ELF-1 (cell line): Measurements from ENCODE around the gene MON2.

ENCODE experiments used
- DNase-seq: peaks from one replicate; pipeline ENCODE4 v3.0.0-alpha.2; 2016; ENCODE audit warnings: low read depth, low spot score

The MON2 gene

DNA sequence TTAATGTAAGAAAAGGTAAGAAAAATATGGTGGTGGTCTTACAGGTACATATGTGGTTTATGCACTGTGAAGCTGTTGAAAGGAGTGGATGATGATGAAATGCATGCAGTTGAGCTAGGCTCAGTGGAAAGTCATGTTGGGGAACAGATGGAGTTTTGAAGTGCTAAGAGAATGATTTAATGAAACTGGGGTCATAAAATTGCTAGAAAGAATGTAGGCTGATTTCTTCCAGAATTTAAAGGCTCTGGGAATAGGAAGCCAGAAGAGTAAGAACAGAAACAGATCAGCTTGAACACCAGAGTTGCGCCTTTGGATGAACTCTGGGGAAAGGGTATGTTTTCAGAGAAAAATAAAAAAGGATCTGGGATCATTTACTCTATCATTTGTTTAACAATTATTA lies 146.5 kb downstream of the MON2 start:
- DNase-seq, result no peak

DNA sequence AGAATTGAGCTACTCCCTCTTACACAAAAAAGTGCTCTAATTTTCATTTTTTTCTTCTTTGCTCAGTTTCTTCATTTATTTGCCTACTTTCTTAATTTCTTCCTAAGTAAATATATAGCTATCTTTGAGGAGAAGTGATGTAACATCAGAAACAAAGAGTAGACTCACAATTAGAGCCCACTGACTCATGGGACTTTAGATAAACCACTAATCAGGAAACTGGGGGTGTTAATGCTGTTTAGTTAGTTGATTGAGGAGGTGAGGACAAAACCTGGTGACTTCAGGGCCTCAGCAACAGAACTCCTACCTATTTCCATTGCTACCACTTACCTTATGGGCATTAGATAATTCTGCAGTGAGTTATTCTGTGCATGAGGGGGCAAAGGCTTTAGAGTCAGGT lies 151.7 kb downstream of the MON2 start:
- DNase-seq, result no peak

DNA sequence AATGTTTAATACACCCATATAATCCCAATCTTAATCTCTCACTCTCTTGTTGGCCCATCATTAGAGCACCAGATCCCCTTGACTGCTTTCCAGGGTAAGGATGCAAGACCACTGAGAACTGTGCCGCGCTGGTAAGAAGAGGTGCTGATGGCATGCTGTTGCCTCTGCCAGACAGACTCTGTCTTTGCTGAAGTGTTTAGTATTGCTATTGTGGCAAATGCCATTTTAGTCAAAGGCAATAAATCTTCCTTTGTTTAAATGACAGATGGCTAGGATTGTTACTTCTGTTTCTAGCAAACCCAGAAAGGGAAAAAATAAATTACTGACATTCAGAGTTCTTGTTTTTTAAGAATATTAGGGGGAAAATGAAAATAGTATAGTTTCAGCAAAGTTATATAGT lies 152.3 kb downstream of the MON2 start:
- DNase-seq, result no peak

DNA sequence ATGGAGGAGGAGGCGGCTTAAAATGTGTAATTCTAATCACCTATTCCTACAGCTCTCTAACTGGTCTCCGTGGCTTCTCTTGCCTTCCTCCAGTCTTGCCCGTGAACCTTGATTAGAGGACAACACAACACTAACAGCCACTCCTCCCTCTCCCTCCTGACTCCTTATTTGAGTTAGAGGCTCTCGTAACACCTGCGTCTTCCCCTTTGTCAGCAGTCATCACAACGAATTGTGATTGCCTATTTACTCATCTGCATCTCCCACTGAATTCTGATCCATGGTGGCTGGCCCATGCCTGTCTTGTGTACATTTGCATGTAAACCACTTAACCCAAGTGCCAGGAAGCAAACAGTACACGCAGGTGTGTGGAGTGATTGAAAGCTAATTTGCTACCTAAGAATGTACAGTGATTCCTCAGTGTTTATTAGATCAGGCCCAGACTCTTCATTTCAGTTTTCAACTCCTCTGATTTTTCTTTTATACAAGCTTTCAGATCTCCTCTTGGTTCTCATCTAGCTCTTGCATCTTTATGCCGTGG lies 154.5 kb downstream of the MON2 start:
- DNase-seq, result no peak

DNA sequence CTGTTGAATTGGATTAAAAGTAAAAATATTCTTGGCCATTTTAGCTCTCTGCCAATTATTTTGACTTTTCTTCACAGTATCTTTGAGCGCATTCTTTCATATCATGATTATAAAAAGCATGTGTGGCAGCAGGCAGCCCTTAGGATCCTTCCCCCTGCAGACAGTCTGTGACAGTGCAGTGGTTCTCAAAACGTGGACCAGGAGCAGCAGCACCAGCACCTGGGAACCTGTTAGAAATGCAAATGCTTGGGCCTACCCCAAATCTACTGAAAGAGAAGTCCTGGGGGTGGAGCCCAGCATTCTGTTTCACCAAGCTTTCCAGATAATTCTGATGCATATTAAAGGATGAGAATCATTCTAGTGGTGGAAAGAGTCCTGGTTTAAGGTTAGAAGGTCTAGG lies 155.6 kb downstream of the MON2 start:
- DNase-seq, result no peak

DNA sequence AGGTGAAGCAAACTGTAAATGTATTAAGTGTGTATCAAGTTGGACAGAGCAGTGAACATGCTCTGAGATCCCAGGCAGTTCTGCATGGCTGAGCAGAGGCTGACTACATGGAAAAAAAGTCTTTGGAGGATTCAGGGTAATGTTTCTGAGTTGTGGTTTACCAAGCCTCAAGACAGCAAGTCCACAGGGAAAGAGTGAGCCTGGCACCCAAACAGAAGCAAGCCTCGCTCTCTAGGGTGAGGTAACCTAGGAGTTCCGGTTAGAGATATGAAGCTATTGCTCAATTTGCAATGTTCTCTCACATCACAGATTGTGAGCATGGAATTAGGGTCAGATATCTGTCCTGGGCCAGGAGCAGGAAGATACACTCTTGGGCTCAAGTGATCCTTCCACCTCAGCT lies 158.6 kb downstream of the MON2 start:
- DNase-seq, result no peak

DNA sequence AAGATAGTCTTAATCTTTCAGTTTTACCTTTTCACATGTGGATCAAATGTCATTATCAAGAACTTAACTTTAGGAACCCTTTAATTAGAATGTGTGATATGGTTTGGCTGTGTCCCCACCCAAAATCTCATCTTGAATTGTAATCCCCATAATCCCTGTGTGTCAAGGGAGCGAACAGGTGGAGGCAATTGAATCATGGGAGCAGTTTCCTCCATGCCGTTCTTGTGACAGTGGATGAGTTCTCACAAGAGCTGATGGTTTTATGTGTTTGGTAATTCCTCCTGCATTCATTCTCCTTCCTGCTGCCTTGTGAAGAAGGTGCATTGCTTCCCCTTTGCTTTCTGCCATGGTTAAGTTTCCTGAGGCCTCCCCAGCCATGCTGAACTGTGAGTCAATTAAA lies 160.6 kb downstream of the MON2 start:
- no peak for DNase-seq

DNA sequence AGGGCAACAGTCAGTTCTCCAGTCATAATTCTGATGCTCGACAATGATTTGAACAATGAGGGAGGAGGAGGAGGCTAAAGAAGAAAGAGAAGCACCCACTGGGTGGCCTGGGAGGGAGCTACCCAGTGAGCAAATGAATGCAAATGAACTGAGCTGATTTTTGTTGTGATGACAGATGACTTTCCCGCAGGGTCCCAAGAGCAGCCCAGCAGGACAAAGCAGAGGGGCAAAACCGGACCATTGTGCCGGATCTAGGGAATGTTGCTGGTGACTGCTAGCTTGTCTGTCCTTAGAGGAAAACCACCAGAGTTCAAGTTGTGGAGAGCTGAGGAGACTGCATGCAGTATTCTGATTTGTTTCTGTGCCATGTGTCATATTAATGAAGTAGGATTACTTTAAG lies 162.8 kb downstream of the MON2 start:
- DNase-seq, result peak; percentile 83

DNA sequence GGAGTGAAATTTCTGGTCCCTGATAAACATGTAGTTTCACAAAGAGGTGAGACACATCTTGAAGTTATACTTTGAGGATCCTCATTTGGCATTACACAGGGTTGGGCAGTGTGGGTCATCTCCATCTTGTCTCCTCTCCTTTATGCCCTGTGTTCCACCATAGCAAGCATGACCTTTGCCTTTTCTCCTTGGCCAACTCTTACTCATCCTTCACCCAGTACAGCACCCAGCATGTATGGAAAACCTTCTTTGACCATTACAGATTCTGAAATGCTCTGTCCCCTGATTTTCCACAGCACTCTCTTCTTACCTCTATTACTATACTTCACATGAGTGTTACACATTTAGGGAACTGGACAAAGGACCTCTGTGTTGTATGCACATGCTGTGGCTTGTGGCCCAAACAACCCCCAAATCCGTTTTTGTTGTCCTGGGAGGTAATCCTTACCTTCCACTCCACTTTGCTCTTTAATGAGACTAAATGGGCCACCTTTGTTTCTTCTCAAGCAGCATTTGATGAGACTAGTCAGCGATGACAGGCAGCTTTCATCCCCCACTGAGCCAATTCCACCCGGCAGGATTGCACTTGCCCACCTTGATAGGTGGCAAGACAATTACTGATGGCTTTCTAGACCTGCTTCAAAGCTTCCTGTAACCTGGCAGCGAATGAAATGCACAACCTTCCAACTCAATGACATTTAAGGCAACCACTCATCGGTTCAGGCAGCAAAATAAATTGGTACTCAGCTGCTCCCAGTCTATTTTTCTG lies 163.5 kb downstream of the MON2 start:
- DNase-seq, result no peak

DNA sequence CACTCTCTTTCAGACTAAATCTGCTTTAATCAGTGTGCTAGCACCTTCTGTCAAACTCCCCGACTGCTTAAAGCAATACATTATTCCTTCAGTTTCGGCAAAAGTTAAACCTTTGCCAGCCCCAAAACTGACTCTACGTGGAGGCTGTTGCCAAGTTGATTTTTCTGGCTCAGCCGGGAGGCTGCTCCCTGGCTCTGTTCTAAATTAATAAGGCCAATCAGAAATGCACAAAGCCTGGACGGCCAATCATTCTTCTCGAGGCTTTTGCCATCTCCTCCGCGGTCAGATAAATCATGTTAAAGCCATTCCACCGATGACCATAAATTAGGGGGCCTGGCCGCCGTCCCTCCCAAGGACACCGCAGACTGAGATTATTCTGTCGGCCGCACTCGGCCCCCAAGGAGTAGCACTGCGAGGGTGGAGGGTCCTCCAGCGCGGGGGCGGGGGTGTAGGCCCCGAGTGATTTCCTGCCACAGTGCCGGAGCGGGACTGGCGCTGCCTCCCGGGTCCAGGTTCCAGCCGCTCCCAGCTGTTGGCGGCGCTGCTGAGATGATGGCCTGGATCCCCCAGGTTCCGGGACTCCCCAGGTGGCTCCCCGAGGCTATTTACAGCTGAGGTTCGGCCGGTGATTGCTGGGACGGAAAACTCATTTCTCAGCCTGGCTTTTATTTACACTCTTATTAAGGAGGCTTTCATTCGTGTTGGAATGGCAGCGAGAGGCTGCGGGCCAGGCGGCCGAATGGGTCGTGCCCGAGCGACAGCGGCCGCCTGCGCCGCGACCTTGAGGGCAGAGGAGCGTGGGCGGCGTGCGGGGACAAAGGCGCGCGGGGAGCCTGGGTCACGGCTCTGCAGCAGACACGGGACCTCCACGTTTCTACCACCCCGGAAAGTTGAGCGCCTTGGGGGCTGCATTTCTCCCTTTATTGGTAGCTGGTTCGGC lies 165.1 kb downstream of the MON2 start:
- peak; percentile 63 for DNase-seq

DNA sequence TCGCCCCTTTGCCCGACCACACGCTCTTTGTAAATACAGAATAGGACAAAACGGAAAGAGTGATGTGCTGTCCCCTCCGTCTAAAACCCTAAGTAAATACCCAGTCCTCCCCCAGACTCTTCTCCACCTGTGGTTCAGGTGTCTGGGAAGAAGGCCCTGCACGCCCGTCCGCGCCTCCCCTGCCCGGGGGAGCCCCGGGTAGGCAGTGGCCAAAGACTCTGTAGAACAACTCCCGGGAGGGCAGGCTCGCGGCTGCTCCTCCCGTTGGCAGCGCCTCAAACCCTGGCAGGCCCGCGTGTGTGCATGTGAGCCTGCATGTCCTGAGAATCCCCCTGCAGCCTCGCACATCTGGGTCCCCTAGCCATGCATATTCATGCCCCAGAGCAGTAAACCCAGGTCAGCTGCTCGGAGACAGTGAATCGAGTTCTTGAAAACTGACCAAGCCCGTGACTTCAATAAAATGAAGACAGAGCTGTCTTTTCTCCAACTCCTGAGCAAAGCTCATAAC lies 165.8 kb downstream of the MON2 start:
- DNase-seq, result peak; percentile 71

DNA sequence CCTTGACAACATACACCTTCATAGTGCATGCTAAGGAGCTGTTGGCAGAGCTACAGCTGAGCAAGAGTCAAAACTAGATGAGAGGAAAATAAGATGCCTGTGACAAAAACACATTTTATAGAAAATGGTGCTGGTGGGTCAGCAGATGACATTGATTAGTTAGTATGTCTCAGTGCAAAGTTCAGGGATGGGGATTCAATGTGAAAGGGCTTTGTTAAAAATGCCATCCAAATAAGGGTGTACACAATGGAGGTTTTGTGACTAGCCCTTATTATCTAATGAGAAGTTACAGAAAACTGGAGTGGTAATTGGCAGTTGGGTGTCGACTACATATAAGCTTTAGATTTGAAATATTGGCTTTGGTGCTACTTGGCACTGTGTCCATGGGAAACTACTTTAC lies 169.0 kb downstream of the MON2 start:
- no peak for DNase-seq

DNA sequence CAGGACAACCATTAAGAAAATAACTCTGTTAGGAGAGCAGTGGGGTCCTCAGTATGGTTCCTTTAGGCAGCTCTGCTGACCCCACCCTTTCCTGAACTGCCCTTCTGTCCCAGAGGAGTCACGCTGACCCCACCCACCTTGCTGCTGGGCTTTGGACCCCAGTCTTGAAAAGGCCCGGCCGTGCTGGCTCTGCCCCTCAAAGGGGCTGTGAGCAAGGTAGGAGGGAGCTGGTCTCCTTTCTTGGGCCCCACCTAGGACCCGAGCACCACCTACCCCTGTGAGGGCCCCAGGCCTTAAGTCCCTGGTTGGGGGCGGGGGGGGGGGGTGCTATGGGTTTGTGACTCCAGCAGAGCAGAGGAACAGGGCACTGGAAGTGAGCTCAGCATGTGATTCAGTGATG lies 171.1 kb downstream of the MON2 start:
- no peak for DNase-seq

DNA sequence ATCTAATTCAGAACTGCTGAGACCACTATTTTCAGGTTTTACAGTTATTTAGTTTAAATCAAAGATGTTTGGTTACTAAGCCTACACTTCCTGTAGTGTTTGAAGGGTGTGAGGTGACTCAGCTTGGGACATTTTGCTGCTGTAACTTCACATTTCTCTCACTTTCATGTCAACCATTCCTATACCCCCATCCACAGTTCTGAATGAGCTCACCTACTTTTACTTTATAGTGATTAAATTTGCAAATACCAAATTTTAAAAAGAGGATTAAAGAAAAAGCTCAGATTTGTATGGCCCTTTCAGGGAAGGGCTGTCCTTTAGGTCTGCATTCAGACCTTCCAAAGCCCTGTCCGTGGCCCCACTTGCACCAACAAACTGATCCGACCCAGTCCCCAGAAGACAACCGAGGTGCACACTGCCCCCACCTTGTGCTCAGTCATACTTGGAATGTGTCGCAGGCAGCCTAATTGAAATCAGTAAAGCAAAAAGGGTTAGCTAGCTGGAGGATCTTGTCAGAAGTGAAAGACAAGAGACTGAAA lies 174.4 kb downstream of the MON2 start:
- no peak for DNase-seq

DNA sequence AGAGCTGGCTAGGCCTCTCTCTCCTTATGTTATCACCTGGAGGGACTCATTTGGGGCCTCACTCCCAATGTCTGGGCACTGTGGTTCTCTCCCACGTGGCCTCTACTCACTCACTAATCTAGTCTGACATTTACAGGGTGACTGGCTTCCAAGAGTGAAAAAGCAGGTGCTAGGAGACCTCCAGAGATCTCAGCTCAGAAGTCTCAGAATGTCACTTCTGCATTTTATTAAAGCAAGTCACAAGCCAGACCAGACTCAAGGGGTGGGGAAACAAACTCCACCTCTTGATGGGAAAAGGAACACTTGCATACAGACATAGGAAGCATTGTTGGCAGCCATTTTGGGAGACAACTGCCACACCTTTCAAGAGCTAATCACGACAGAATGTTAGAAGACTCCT lies 175.9 kb downstream of the MON2 start:
- DNase-seq, result no peak

DNA sequence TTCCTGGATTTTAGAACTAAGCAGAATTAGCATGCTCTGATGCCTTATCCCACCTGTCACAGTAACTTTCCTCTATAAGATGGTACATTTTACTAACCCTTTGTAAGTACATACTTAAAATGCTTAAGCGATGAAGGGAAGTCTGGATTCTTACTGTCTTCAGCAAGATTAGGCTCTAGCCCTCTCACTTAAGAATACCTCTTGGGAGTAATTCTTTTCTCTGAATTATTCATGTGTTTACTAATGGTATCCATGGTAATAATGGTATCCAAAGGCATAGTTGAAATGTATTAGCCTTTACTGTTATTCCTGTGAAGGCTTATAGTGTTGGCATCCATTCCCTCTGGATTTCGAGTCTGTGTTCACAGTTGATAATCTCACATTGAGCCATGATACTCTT lies 176.9 kb downstream of the MON2 start:
- DNase-seq, result no peak

DNA sequence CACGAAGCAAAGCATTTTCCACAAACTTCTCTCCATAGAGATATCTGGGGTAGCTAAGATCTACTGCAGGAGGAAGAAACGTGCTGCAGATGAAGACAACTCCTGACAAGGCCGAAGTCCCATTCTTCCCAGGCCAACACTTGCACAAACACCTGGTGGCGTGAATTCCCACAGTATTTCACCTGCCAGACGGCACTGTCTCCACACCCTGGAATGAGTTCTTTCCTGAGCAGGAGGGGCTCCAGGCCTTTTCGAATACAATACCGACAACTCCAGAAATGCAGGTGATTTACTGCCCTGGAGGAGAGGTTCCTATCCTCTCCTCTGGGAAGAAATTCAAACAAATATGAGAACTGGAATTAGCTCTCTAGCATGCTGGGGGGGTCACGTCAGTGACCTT lies 179.9 kb downstream of the MON2 start:
- DNase-seq, result no peak

DNA sequence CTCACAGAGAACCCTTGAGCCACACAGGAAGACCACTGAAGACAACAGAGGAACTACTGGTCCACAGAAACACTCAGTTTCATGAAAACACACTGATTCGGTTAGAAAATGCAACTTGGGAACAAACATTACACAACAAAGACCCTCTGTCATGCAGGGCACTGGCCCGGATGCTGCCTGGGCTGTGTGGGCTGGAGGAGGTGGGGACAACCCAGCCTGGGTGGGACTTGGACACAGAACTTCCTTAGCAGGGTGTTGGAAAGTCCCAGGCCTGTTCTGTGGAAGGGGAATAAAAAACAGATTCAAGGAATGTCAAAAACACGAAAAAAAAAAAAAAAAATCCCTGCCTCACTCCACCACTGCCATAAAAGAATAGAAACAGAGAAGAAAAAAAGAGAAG lies 181.0 kb downstream of the MON2 start:
- no peak for DNase-seq

DNA sequence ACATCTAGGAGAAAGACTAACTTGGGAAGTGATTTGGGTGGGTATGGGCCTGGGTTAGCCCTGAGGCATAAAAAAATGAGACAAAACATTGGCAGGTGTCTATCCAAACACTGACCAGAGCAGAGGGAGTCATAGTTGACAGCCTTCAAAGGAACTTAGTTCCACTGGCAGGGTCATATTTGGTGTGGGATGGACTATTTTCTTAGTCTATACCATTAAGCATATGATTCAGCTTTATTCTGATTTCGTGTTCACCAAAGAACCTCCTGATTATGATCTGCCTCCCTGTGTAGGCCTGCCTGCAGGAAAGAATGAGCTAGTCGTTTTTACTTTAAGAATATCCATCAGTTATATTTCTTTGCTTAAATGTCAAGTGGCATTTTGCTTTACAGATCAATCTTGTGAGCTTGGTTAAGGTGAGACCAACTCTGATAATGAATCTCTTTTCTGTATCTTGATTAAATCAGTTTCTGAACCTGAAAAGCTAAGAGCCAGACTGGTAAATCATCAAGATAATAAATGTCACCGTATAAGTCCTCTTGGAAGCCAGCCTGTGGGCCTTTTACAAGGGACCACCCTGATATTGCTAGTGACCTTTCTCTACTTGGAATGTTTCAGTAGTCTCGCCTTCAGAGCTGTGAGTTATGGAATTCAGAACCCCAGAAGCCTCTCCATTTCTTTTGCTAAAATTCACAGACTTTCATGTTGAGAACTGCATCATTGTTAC lies 182.9 kb downstream of the MON2 start:
- DNase-seq, result no peak
